SK-N-MC (cell line): ENCODE data around the gene GSTM2.
"Not testable (repeated sequence)": the region's sequence is repeated elsewhere in the genome, so short reads cannot be mapped to it uniquely, and the experiment has no call there.

Experiments
- EZH2 ChIP-seq: fragments of 200-600 bp; sonication (generic); IDR thresholded peaks from one replicate; pipeline ENCODE4 v1.6.1; 2017; ENCODE audit warnings: antibody characterized with exemption
- FOXP2 ChIP-seq: optimal IDR thresholded peaks from 2 replicates; pipeline ENCODE3; 2011; ENCODE audit warnings: mild to moderate bottlenecking, moderate library complexity; ENCODE audit not compliant: insufficient read depth; ENCODE audit errors: extremely low read length, control extremely low read depth
- POLR2AphosphoS5 ChIP-seq: IDR thresholded peaks from 2 replicates; pipeline ENCODE4 v1.6.1; 2012; ENCODE audit warnings: mild to moderate bottlenecking, low read depth, low read length, borderline replicate concordance

DNA sequence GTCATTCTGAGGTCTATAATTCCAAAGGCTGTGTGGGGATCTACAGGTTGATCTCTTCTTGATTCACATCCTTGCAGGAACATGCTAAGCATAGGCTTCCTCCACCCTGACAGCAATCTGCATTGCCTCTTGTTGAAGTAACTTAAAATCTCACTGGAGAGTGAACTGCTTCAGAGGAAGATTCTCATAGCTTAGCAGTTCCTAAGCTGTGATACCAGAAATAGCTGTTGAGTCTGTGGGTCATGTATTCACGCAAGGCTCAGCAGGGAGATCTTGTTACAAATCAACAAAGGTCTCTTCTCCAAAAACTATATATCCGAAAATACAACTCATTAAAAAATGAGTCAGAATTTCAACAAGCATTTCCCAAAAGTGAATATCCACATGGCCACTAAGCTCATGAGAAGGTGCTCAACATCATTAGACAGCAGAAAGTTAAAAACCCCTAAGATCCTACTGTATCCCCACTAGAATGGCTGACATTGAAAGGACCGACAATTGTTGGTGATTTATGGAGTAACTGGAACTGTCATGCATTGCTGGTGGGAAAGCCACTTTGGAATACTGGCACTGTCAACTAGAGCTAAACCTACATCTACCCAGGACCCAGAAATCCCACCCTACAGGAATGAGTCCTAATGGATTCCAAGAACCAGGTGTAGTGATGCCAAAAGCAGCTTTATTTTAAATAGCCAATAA lies 9.0 kb downstream of the GSTM2 start:
- not testable (repeated sequence) for TF ChIP-seq EZH2, POLR2AphosphoS5, FOXP2
